Small intestine (tissue), 7 donors: ENCODE measurements around the gene BAZ1B. TPM values are rescaled to one million over a fixed set of nuclear protein-coding genes. Genes with fewer than 3 reads are reported as not detected.
"Not testable (repeated sequence)": the region's sequence is repeated elsewhere in the genome, so short reads cannot be mapped to it uniquely, and the experiment has no call there.

Experiments used
- DNase-seq, 2 donors: peaks; one replicate each; pipeline versions ENCODE4 v3.0.0 to v3.0.0-alpha.2; 2013
- FAIRE-seq: peaks from 2 replicates; lab custom pipeline; 2012; peaks lifted over from hg19 to GRCh38; lab: Jason Lieb, UNC
- H3K27ac ChIP-seq, 3 donors: one replicate each; pipeline ENCODE4 v1.5.1; 2013; ENCODE audit warnings: low read length in 2 of 3, mild to moderate bottlenecking in 2 of 3, control low read depth in 1 of 3, inconsistent platforms in 1 of 3, low read depth in 1 of 3, moderate library complexity in 1 of 3
- H3K27me3 ChIP-seq, 3 donors: one replicate each; pipeline ENCODE4 v1.6.1; 2013; ENCODE audit warnings: low read length in 3 of 3, inconsistent platforms in 1 of 3; ENCODE audit not compliant: control insufficient read depth in 3 of 3, insufficient read depth in 3 of 3
- H3K36me3 ChIP-seq, 3 donors: one replicate each; pipeline ENCODE4 v1.6.1; 2013; ENCODE audit warnings: low read length in 3 of 3, inconsistent platforms in 1 of 3, low read depth in 1 of 3, mild to moderate bottlenecking in 1 of 3, moderate library complexity in 1 of 3; ENCODE audit not compliant: control insufficient read depth in 3 of 3, insufficient read depth in 2 of 3
- H3K4me1 ChIP-seq, 3 donors: one replicate each; pipeline ENCODE4 v1.6.1; 2013; ENCODE audit warnings: low read length in 2 of 3, inconsistent platforms in 1 of 3, low read depth in 1 of 3, mild to moderate bottlenecking in 1 of 3, moderate library complexity in 1 of 3; ENCODE audit not compliant: control insufficient read depth in 3 of 3, insufficient read depth in 2 of 3
- H3K4me3 ChIP-seq, 3 donors: one replicate each; pipeline ENCODE4 v1.5.1; 2013; ENCODE audit warnings: low read length in 3 of 3, control low read depth in 1 of 3, inconsistent platforms in 1 of 3, low read depth in 1 of 3, mild to moderate bottlenecking in 1 of 3, moderate library complexity in 1 of 3
- H3K9me3 ChIP-seq, 2 donors: one replicate each; pipeline ENCODE4 v1.6.1; 2013; ENCODE audit warnings: low read depth in 1 of 2, low read length in 1 of 2; ENCODE audit not compliant: control insufficient read depth in 2 of 2, insufficient read depth in 1 of 2
- WGBS, 3 donors: extraction: QIAGEN DNeasy Blood & Tissue Kit; methylation state at CpG; one replicate each; pipeline ENCODE4 v1.1.7; 2013; 5-methylcytosine and 5-hydroxymethylcytosine counted together
- polyA plus RNA-seq, 4 donors: library from polyadenylated mRNA; stranded (reverse) in 3 of 4; unstranded in 1 of 4; fragments of 200-250 nt in 3 of 4; fragments of 120-200 nt in 1 of 4; gene quantifications; one replicate each; pipeline versions ENCODE4 v1.2.1 to v1.2.3, GENCODE V29; 2013
- donor health status: healthy with polysubstance abuse.
- donor health status: control.
- donor health status: control.
- donor health status: Bipolar disorder and iron deficiency.
- donor health status: healthy.

BAZ1B gene
- polyA plus RNA-seq, 4 donors, result 15.7 to 34.4 (median 23.2) TPM

- H3K36me3 ChIP-seq, result peaks cover 16 to 52% (median 22%) of the 10 kb centered on the region in 3 donors
- no peak for DNase-seq
Observed at GRCh38 chr7:73533742-73534141, 11.6 kb upstream of the BAZ1B start.

GRCh38 chr7:73532224-73532623, 10.1 kb upstream of the BAZ1B start:
- FAIRE-seq (no peak), DNase-seq (no peak)
- Histone ChIP-seq H3K9me3 (no peaks in the 10 kb centered on the region), H3K36me3 (peaks cover 8 to 38% (median 11%) of the 10 kb centered on the region in 3 donors), H3K27me3 (no peaks in the 10 kb centered on the region), H3K27ac (no peak overlapping the region), H3K4me3 (no peak overlapping the region), H3K4me1 (no peaks in the 10 kb centered on the region)
- 96 to 97% (median 97%) methylated on average over 6 of the region's 6 CpGs for WGBS, 3 donors

More at GRCh38 chr7:73533742-73534141, 11.6 kb upstream of the BAZ1B start:
- Histone ChIP-seq H3K9me3 (no peaks in the 10 kb centered on the region), H3K4me1 (no peaks in the 10 kb centered on the region), H3K4me3 (no peak overlapping the region), H3K27ac (no peak overlapping the region), H3K27me3 (no peaks in the 10 kb centered on the region)
- no peak for FAIRE-seq
- 87 to 91% (median 90%) methylated on average over 9 of the region's 9 CpGs for WGBS, 3 donors

- Histone ChIP-seq H3K9me3 (no peaks in the 10 kb centered on the region), H3K4me3 (no peak overlapping the region), H3K27me3 (no peaks in the 10 kb centered on the region), H3K27ac (no peak overlapping the region), H3K36me3 (peaks cover 0 to 25% (median 4%) of the 10 kb centered on the region in 3 donors), H3K4me1 (no peaks in the 10 kb centered on the region)
- WGBS, 3 donors, result 97 to 100% (median 97%) methylated on average over 3 of the region's 3 CpGs
- FAIRE-seq (no peak), DNase-seq (no peak)
Observed at GRCh38 chr7:73530800-73531199, 8.7 kb upstream of the BAZ1B start.

- Histone ChIP-seq H3K27ac (peak overlapping the region in 1 of 3 donors; percentile 67), H3K9me3 (no peaks in the 10 kb centered on the region), H3K4me1 (no peaks in the 10 kb centered on the region), H3K27me3 (no peaks in the 10 kb centered on the region), H3K4me3 (no peak overlapping the region), H3K36me3 (peaks cover 0 to 3% (median 0%) of the 10 kb centered on the region in 3 donors)
- DNase-seq, result no peak
- whole genome bisulfite sequencing, 3 donors, result 61 to 71% (median 62%) methylated on average over 8 of the region's 8 CpGs
- no peak for FAIRE-seq
Observed at GRCh38 chr7:73526896-73527821, 5.1 kb upstream of the BAZ1B start.

GRCh38 chr7:73526158-73526494, 4.0 kb upstream of the BAZ1B start:
- DNase-seq, FAIRE-seq, H3K9me3 ChIP-seq, H3K27me3 ChIP-seq, H3K4me1 ChIP-seq, H3K36me3 ChIP-seq, H3K4me3 ChIP-seq: not testable (repeated sequence)
- H3K27ac ChIP-seq, result peak overlapping the region in 1 of 3 donors; percentile 10
- 66 to 71% (median 67%) methylated on average over 1 of the region's 1 CpG for WGBS, 3 donors

GRCh38 chr7:73521636-73522104, 423 bp downstream of the BAZ1B start:
- Histone ChIP-seq H3K36me3 (peaks cover 0 to 16% (median 2%) of the 10 kb centered on the region in 3 donors), H3K4me1 (peaks cover 0 to 14% (median 3%) of the 10 kb centered on the region in 3 donors), H3K4me3 (peak overlapping the region; percentile 53 to 100 (median 97)), H3K9me3 (no peaks in the 10 kb centered on the region), H3K27me3 (no peaks in the 10 kb centered on the region), H3K27ac (peak overlapping the region; percentile 60 to 98 (median 89))
- 0 to 1% (median 1%) methylated on average over 25 to 62 of the region's 62 CpGs for WGBS, 3 donors
- FAIRE-seq, result no peak
- DNase-seq, result no peak

GRCh38 chr7:73520673-73521635, 1.1 kb downstream of the BAZ1B start:
- peak overlapping the region; percentile 43 to 98 (median 89) for H3K27ac ChIP-seq
- WGBS, 3 donors, result 0 to 1% (median 0%) methylated on average over 34 to 36 of the region's 36 CpGs

More at GRCh38 chr7:73520673-73521635, 1.1 kb downstream of the BAZ1B start:
- no peaks in the 10 kb centered on the region for H3K27me3 ChIP-seq
- peak in 1 of 2 donors; percentile 26 for DNase-seq
- H3K36me3 ChIP-seq, result peaks cover 0 to 23% (median 2%) of the 10 kb centered on the region in 3 donors
- H3K9me3 ChIP-seq, result no peaks in the 10 kb centered on the region
- peaks cover 0 to 14% (median 3%) of the 10 kb centered on the region in 3 donors for H3K4me1 ChIP-seq
- H3K4me3 ChIP-seq, result peak overlapping the region; percentile 53 to 100 (median 97)
- no peak for FAIRE-seq
